Measurements from ENCODE around the gene TMEM150B. TPM values are rescaled to one million over a fixed set of nuclear protein-coding genes. Genes with fewer than 3 reads are reported as not detected.

Gene TMEM150B
- polyA plus RNA-seq, 1 of the 3 experiments (the other 2 are of a cell fraction): not detected

GRCh38 chr19:55362174-55362989 is 37.2 kb upstream of the TMEM150B start (continued):
- TF ChIP-seq REST (IDR thresholded peaks at IDR 0.05; ENCODE audit: low read depth, low read length) (no peak), PBX3 (IDR thresholded peaks at IDR 0.05) (no peak), EP300 (IDR thresholded peaks at IDR 0.05; ENCODE audit: borderline replicate concordance in 1 of 2, low read depth in 1 of 2, low read length in 1 of 2) (no peak), RCOR1 (IDR thresholded peaks at IDR 0.05; ENCODE audit: low read length) (no peak), FOXM1 (IDR thresholded peaks at IDR 0.05; ENCODE audit: low read depth) (no peak), CHD2 (IDR thresholded peaks at IDR 0.05; ENCODE audit: low read length, partially characterized antibody) (no peak)

- TF ChIP-seq FOSL2 (IDR thresholded peaks at IDR 0.05; ENCODE audit: borderline replicate concordance, low read depth) (no peak), CTCF (IDR thresholded peaks at IDR 0.05) (no peak), RAD21 (IDR thresholded peaks at IDR 0.05; ENCODE audit: low read length) (no peak), TAF1 (IDR thresholded peaks at IDR 0.05; ENCODE audit: borderline replicate concordance, low read depth, low read length) (no peak), MEF2A (IDR thresholded peaks at IDR 0.05; ENCODE audit: borderline replicate concordance, low read depth) (no peak), MAX (IDR thresholded peaks at IDR 0.05; ENCODE audit: low read depth) (no peak)
- no peak for DNase-seq
- Histone ChIP-seq H3K27me3 (ENCODE audit: insufficient read depth) (peaks cover 6% of the 10 kb centered on the region; the same call in 1 of the 2 replicates), H2AFZ (ENCODE audit: low read depth) (no peak overlapping the region), H3K27ac (ENCODE audit: low read depth in 2 of 2, low read length in 1 of 2) (no peak overlapping the region), H3F3A (replicated peaks; ENCODE audit: insufficient read depth) (peaks cover 11% of the 10 kb centered on the region), H3K4me1 (ENCODE audit: control insufficient read depth in 1 of 2, insufficient read depth in 2 of 2, low read depth in 1 of 2, low read length in 1 of 2) (peaks cover 0 to 4% of the 10 kb centered on the region in 2 experiments; a peak in 1 of 4 replicates), H3K4me3 (ENCODE audit: low read depth in 2 of 2, low read length in 1 of 2) (no peak overlapping the region), H3K9me2 (no peaks in the 10 kb centered on the region), H3K9ac (no peak overlapping the region), H3K4me2 (no peak overlapping the region), H3K9me3 (no peaks in the 10 kb centered on the region), H3K79me2 (ENCODE audit: insufficient read depth) (no peaks in the 10 kb centered on the region), H3K36me3 (replicated peaks in 1 of 2; ENCODE audit: control insufficient read depth in 1 of 2, insufficient read depth in 2 of 2, low read length in 1 of 2) (no peaks in the 10 kb centered on the region), H4K20me1 (ENCODE audit: insufficient read depth) (no peaks in the 10 kb centered on the region)
- WGBS (ENCODE audit: low lambda C conversion rate): 92% methylated on average over 13 of the region's 16 CpGs
- CTCF ChIA-PET: no interaction called here
- POLR2A ChIA-PET: no interaction called here
Measured at GRCh38 chr19:55360902-55361301, 35.8 kb upstream of the TMEM150B start.
